Muscle layer of duodenum (tissue), 2 donors: ENCODE measurements around the gene TNFSF13.

Source experiments
- H3K27ac ChIP-seq: one replicate; pipeline ENCODE4 v1.7.0; 2013; ENCODE audit warnings: mild to moderate bottlenecking, low read length
- H3K27me3 ChIP-seq: one replicate; pipeline ENCODE4 v1.7.0; 2013; ENCODE audit warnings: low read depth, mild to moderate bottlenecking, control low read depth, low read length
- H3K36me3 ChIP-seq, 2 donors: one replicate each; pipeline ENCODE4 v1.7.0; 2013; ENCODE audit warnings: low read length in 2 of 2, control low read depth in 1 of 2, mild to moderate bottlenecking in 1 of 2; ENCODE audit not compliant: insufficient read depth in 2 of 2, control insufficient read depth in 1 of 2
- H3K4me1 ChIP-seq, 2 donors: one replicate each; pipeline ENCODE4 v1.7.0; 2013; ENCODE audit warnings: low read length in 2 of 2, mild to moderate bottlenecking in 2 of 2, control low read depth in 1 of 2, moderate library complexity in 1 of 2; ENCODE audit not compliant: insufficient read depth in 2 of 2, control insufficient read depth in 1 of 2
- H3K4me3 ChIP-seq, 2 donors: one replicate each; pipeline ENCODE4 v1.7.0; 2013; ENCODE audit warnings: low read length in 2 of 2, low read depth in 1 of 2, mild to moderate bottlenecking in 1 of 2
- H3K9me3 ChIP-seq, 2 donors: one replicate each; pipeline ENCODE4 v1.7.0; 2013; ENCODE audit warnings: low read length in 2 of 2, control low read depth in 1 of 2, mild to moderate bottlenecking in 1 of 2; ENCODE audit not compliant: control insufficient read depth in 1 of 2
- donor health status: healthy.

The TNFSF13 gene

GRCh38 chr17:7610641-7611040, 52.1 kb downstream of the TNFSF13 start:
- Histone ChIP-seq H3K4me3 (no peak overlapping the region), H3K36me3 (peaks cover 3 to 4% of the 10 kb centered on the region in 2 donors), H3K27ac (no peak overlapping the region), H3K27me3 (no peaks in the 10 kb centered on the region), H3K4me1 (peaks cover 13 to 29% of the 10 kb centered on the region in 2 donors), H3K9me3 (no peaks in the 10 kb centered on the region)
